LNCAP (cell line): ENCODE data around the gene EDN2.

Experiments used
- CTCF ChIP-seq: fragments of 450-650 bp; IDR thresholded peaks from 2 replicates; pipeline ENCODE4 v1.5.1; 2017; ENCODE audit warnings: mild to moderate bottlenecking

Gene EDN2

GRCh38 chr1:41515778-41516167, 31.3 kb upstream of the EDN2 start:
- TF ChIP-seq CTCF: no peak

DNA sequence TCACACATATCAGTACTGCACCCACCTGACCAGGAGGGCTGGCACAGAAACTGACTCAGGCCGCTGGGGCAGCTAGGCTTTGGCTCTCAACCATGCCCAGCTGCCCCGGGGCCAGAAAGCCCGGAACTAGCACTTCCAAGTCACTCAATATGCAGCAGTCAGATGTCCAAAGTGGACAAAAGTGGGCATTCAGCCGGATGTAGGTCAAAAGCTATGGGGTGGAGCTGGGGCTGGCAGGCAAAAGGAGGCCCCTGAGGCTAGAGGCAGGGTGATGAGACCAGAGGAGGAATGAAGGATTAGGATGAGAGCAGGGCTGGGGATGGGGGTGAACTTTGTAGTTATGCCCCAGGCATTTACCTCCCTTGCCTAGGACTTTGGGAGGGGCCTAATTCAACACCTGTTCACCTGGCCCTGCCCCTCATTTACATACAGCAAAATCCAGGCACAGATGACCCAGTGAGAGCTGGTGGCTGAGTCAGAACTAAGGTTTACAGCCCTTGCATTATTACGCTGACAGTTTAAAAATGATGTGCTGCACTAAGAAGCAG, 30.7 kb upstream of the EDN2 start:
- TF ChIP-seq CTCF: no peak

GRCh38 chr1:41514381-41514780, 29.9 kb upstream of the EDN2 start:
- TF ChIP-seq CTCF: no peak

DNA sequence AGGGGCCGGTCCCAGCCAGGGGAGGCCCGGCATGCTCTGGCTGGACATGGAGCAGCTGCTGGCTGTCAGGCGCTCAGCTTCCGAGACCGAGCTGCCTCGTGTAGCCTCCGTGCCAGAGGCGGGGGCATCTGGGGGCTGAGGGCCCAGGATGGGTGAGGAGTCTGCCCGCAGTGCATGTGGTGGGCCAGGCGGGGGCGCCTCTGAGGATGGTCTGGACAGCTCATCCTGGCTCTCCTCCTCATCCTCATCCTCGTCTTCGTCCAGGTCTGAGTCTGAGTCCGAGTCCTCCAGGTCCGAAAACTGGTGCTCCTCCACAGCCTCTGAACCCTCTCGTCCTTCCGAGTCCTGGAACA, 28.9 kb upstream of the EDN2 start:
- 0 out of 2 replicates have a peak, but pooled peaks have one; percentile 32 for TF ChIP-seq CTCF

DNA sequence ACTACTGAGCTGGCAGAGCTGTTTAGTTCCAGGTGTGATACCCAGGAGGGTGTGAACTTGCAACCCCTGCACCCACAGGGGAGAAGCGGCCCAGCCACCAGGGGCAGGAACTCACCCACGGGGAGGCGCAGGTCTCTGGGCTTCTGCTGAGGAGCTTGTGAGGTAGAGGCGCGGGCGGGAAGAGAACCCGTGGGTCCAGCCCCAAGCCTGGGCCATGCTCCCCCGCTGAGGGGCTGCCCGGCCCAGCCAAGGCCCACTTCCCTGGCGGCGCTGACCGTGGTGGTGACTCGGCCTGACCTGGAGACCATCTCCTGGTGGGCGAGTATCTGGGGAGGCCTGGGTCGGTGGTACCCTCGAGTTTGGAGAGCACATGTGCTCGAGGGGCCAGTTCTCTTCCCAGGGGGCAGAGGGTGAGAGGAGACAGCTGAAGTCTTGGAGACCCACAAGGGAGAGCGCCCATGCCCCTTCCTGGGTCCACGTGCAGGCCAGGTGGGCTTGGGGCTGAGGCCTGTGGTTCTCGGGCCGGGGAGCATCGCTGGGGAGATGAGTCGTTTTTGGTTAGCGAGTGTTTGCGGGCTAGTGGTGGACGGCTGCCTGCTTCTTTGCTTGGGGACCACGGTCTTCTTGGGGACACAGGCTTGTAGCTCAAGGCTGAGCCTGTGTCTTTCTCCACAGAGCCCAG, 28.4 kb upstream of the EDN2 start:
- no peak for TF ChIP-seq CTCF

GRCh38 chr1:41511239-41511540, 26.7 kb upstream of the EDN2 start:
- no peak for TF ChIP-seq CTCF

GRCh38 chr1:41510531-41511238, 26.2 kb upstream of the EDN2 start:
- no peak for TF ChIP-seq CTCF
